Colon (tissue), 2 donors: ENCODE data around the gene RIC1.
"Not testable (repeated sequence)": the region's sequence is repeated elsewhere in the genome, so short reads cannot be mapped to it uniquely, and the experiment has no call there.

Source experiments
- FAIRE-seq: peaks from 2 replicates; lab custom pipeline; 2012; peaks lifted over from hg19 to GRCh38; lab: Jason Lieb, UNC
- donor health status: control.
- donor health status: control.

Gene RIC1

GRCh38 chr9:5790923-5791322 lies 162.0 kb downstream of the RIC1 start:
- FAIRE-seq = no peak

GRCh38 chr9:5791870-5792269 lies 163.0 kb downstream of the RIC1 start:
- FAIRE-seq = no peak

GRCh38 chr9:5793812-5794211 lies 164.9 kb downstream of the RIC1 start:
- FAIRE-seq = no peak

- no peak for FAIRE-seq
Measured at GRCh38 chr9:5796298-5796697, 167.4 kb downstream of the RIC1 start.

- FAIRE-seq = no peak
Measured at GRCh38 chr9:5798581-5798980, 169.7 kb downstream of the RIC1 start.

GRCh38 chr9:5799314-5799713 lies 170.4 kb downstream of the RIC1 start:
- no peak for FAIRE-seq

- FAIRE-seq = not testable (repeated sequence)
Measured at GRCh38 chr9:5800378-5800777, 171.5 kb downstream of the RIC1 start.

GRCh38 chr9:5800969-5801738 lies 172.2 kb downstream of the RIC1 start:
- no peak for FAIRE-seq

- no peak for FAIRE-seq
Measured at GRCh38 chr9:5801739-5802113, 172.8 kb downstream of the RIC1 start.

GRCh38 chr9:5805478-5805877 lies 176.6 kb downstream of the RIC1 start:
- no peak for FAIRE-seq

GRCh38 chr9:5811751-5812150 lies 182.8 kb downstream of the RIC1 start:
- no peak for FAIRE-seq

- FAIRE-seq = no peak
Measured at GRCh38 chr9:5813824-5814223, 184.9 kb downstream of the RIC1 start.

- no peak for FAIRE-seq
Measured at GRCh38 chr9:5815461-5815860, 186.6 kb downstream of the RIC1 start.

- FAIRE-seq = no peak
Measured at GRCh38 chr9:5817862-5818261, 189.0 kb downstream of the RIC1 start.

GRCh38 chr9:5818424-5819142 lies 189.7 kb downstream of the RIC1 start:
- FAIRE-seq = no peak

GRCh38 chr9:5819174-5819573 lies 190.3 kb downstream of the RIC1 start:
- FAIRE-seq = no peak

- FAIRE-seq = no peak
Measured at GRCh38 chr9:5820425-5820824, 191.5 kb downstream of the RIC1 start.

- no peak for FAIRE-seq
Measured at GRCh38 chr9:5825223-5825622, 196.3 kb downstream of the RIC1 start.
